ENCODE results near the gene FAM193B.

Gene FAM193B

DNA sequence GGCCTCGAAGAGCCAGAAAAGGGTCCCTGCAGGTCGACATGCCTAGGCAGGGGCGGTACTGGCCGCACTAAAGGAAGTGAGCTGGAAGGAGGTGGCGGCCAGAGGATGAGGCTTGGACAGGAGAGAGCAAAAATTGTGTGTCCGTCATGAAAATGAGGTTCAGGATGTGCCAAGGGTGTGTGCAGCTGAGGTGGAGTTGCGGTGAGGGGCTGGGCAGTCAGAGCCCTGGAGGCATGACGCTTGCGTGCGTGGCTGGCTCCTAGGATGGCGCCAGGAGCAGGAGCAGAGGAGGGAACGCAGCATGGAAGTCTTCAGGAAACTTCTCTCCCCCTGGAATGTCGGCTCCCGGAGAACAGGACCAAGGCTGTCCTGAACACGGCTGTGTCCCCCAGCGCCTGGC lies 51.5 kb downstream of the FAM193B start:
- TF ChIP-seq, protein P1, sequence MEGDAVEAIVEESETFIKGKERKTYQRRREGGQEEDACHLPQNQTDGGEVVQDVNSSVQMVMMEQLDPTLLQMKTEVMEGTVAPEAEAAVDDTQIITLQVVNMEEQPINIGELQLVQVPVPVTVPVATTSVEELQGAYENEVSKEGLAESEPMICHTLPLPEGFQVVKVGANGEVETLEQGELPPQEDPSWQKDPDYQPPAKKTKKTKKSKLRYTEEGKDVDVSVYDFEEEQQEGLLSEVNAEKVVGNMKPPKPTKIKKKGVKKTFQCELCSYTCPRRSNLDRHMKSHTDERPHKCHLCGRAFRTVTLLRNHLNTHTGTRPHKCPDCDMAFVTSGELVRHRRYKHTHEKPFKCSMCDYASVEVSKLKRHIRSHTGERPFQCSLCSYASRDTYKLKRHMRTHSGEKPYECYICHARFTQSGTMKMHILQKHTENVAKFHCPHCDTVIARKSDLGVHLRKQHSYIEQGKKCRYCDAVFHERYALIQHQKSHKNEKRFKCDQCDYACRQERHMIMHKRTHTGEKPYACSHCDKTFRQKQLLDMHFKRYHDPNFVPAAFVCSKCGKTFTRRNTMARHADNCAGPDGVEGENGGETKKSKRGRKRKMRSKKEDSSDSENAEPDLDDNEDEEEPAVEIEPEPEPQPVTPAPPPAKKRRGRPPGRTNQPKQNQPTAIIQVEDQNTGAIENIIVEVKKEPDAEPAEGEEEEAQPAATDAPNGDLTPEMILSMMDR (IDR thresholded peaks at IDR 0.05; ENCODE audit: insufficient read depth, low read depth, low read length, missing control alignments), result no peak
- H3K4me3 ChIP-seq (ENCODE audit: low read length), result no peak overlapping the region

DNA sequence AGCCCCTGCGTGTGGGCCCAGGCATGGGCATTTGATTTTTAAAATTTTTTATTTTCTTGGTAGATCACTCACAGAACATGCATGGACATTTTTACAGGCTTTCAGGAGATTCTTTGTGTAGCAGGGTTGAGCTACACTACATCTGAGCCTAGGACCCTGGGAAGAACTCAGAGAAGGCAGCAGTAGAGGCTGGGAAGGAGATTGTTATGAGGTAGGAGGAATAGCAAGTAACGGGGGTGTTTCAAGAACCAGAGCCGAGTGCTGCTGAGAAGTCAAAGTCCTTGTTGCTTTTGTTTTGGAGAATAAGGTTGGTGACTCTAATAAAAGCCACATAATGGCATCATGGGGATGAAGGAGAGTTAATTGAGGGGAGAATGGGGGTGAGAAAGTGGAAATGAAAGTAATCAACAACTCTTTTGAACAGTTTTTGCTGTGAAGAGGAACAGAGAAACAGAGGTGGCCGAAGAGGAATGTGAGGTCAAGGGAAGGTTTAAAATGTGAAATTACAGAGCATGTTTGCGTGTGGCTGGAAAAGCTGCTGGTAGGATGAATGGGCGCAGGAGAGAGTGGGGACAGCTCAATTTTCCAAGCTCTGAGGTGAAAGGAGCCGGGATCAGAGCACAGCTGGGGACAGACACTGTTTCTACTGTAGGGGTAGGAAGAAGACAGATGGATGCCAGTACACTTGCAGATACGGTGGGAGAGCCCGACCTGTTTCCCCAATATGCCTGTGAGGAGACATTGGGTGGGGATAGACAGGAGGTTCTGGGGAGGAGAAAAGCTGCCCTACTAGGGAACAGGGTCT lies 52.3 kb downstream of the FAM193B start:
- H3K4me3 ChIP-seq (ENCODE audit: low read length), result no peak overlapping the region
- DNase-seq (ENCODE audit: low read depth), result no peak
- TF ChIP-seq, protein P1 (IDR thresholded peaks at IDR 0.05; ENCODE audit: insufficient read depth, low read depth, low read length, missing control alignments), result no peak

More for the DNA sequence above, 51.5 kb downstream of the FAM193B start:
- DNase-seq (ENCODE audit: low read depth), result no peak

DNA sequence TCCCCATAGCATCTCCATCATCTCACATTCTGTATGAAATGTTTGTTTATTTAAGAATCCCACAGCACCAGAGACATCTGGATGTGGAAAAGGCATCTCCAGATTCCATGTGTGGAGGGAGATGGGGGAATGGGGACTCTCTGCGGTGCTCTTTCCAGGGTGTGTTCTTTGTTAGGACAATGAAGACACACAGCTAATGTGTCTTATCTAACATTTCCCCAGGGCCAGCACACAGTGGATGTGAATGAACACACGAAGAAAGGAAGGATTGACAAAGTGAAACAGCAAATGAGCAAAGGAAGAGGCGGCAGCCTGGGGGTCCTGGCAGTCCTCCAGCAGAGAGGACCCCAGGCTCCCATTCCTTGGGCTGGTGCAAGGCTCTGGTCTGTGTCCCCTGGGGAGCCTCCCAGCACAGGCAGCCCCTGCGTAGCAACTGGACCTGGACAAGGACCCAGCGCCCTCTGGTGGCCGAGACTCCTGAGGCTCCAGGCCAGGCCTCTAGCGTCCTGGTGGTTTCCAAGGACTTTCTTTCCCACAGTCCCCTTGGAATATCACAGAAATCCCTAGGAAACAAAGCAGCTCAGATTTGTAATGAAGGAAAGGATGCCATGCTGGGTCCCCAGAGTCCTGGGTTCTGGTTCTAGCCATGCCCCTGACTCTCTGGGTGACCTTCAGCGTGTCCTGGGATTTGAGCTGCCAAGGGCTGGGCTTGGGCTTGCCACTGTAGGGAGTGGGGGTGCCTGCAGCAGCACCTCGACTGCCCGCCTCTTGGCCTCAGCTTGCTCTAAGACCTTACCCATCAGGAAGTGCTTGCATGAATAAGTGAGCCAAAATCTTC lies 53.5 kb downstream of the FAM193B start:
- H3K4me3 ChIP-seq (ENCODE audit: low read length), result no peak overlapping the region
- TF ChIP-seq, protein P1 (IDR thresholded peaks at IDR 0.05; ENCODE audit: insufficient read depth, low read depth, low read length, missing control alignments), result peak; percentile 92
- peak; percentile 82 for DNase-seq (ENCODE audit: low read depth)

DNA sequence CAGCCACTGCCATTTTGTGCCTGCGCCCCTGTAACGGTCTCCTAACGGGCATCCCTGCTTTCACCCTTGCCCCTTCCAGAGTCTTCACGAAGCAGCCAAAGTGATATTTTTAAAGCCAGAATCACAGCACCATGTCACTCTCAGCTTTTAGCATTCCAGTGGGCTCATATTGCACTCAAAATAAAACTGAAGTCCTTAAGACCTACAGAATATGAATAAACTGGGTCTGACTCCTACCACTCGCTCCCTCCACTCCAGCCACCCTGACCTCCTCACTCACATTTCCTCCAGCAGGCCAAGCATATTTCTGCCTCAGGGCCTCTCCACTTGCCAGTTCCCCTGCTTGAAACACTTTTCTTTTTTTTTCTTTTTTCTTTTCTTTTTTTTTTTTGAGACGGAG lies 54.5 kb downstream of the FAM193B start:
- DNase-seq (ENCODE audit: low read depth), result no peak
- H3K4me3 ChIP-seq (ENCODE audit: low read length), result no peak overlapping the region
- TF ChIP-seq, protein P1 (IDR thresholded peaks at IDR 0.05; ENCODE audit: insufficient read depth, low read depth, low read length, missing control alignments), result no peak

DNA sequence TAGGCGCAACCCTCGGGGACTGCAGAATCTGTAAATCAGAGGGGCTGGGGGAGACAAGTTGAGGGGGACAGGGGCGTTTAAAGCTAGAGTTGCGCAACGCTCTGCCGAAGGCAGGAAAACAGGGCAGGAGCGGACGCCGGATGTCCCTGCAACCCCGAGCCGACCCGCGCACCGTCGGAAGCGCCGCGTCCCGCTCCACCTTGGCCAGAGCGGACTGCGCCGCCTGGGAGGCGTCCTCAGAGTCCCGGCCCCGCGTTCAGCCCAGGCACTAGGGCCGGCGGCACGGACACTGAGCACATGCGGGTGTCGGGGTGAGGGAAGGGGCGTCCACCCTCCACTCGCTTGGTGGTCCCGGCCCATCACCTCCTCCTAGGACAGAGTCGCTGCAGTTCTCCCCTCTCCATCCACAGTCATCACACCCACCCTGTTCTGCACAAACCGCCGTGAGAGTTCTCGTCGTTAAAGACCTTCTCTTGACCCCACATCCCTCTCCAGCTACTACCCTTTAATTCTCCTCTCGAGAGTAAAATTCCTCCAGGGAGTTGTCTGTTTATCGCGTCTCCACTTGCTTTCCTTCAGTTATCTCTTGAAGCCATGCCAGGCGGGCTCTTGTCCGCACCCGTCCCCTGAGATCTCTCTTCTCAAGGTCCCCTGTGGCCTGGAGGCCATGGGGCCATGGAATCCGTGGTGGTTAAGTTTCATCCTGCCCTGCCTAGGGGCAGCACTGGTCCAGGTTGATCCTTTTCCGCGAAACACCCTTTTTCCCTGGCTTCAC lies 56.2 kb downstream of the FAM193B start:
- TF ChIP-seq, protein P1 (IDR thresholded peaks at IDR 0.05; ENCODE audit: insufficient read depth, low read depth, low read length, missing control alignments), result no peak
- peak; percentile 29 for DNase-seq (ENCODE audit: low read depth)
- peak overlapping the region; percentile 75 for H3K4me3 ChIP-seq (ENCODE audit: low read length)

DNA sequence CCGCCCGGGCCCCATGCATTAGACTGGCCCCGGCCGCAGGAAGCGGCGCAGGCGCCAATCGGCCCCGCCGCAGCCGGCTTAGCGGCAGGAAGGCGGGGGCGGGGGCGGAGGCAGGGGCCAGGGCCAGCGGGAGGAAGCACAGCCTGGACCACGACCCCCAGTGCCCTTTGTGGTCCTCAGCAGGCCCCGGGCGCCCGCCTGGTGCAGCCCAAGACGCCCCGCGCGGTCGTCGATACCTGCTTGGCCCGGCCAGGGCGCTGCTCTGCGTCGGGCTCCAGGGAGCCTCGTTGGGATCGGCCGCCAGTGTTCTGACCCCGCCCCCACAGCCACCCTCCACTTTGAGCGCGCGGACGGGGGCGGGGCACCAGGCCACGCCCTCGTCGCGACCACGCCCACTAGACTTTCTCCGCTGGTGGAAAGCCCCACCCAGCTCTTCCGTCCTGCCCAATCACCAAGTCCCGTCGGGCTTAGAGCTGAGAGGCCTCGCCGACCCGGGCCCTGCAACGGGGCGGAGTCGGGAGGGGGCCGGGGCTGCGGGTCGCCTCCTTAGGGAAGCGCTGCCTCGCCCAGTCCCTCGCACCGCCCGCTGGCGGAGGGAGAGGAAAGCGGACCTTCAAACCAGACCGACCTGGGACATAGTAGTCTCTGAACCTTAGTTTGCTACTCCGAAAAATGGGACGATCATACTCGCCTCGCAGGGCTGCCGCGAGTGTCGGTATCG lies 56.9 kb downstream of the FAM193B start, which contains the start of gene PDLIM7:
Gene PDLIM7, minus strand, starts transcription at position 313 of the 721 bp plus-strand sequence. CDS start 1,092 bp downstream, outside the sequence.
- DNase-seq (ENCODE audit: low read depth), result peak; percentile 97
- peak within 1 kb of the TSS; percentile 75 for H3K4me3 ChIP-seq (ENCODE audit: low read length)
- TF ChIP-seq, protein P1 (IDR thresholded peaks at IDR 0.05; ENCODE audit: insufficient read depth, low read depth, low read length, missing control alignments), result no peak
